Stimulated activated CD8-positive, alpha-beta memory T cell treated with anti-CD3 and anti-CD28 coated beads, Interleukin-4, amount 100 ng/mL, for 48 hours (primary cell): ENCODE results near the gene NELFB.

Experiments
- DNase-seq: peaks from one replicate; pipeline ENCODE4 v3.0.0-alpha.2; 2020

The NELFB gene

DNA sequence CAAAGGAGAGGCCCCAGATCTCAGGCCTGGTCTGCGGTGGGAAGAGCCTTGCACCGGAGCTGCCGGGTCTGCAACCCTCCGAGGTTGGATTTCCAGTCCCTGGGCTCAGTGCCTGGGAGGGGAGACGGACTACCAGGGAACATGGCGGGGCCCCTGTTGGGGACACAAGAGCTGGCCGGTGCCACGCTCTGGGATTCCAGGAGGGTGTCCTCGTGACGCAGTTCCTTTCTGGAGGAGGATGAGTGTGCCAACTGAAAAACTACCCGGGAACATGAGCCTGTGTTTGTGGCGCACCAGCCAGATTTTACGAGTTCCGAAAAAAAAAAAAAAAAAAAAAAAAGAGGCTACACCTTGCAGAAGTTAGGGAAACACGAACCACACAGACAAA lies 38.0 kb downstream of the NELFB start:
- DNase-seq, result no peak

DNA sequence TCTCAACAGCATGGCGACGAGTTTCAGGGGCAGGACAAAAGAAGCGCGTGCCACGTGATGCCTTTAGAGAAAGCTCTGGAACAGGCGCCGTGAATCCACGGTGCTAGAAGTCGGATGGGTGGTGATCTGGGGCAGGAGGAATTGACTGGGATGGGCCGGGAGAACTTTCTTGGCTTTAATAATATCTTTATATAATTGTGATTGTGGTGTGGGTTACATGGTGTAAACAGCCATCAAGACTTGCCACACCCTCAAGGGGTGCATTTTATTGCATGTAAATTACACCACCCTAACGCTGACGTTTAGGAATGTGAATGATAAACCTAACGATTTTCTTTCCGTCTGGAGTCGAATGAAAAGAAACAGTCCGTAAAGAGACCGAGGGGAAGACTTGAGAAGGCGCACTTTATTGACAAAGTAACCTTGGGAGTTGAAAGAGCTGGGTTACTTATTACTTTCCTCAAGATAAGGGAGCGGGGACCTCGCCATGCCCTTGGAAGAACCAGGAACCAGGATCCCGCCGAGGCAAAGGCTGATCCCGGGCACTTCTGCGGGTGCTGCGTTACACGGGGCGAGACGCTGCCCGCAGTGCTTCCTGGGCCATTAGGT lies 38.5 kb downstream of the NELFB start:
- DNase-seq, result no peak

DNA sequence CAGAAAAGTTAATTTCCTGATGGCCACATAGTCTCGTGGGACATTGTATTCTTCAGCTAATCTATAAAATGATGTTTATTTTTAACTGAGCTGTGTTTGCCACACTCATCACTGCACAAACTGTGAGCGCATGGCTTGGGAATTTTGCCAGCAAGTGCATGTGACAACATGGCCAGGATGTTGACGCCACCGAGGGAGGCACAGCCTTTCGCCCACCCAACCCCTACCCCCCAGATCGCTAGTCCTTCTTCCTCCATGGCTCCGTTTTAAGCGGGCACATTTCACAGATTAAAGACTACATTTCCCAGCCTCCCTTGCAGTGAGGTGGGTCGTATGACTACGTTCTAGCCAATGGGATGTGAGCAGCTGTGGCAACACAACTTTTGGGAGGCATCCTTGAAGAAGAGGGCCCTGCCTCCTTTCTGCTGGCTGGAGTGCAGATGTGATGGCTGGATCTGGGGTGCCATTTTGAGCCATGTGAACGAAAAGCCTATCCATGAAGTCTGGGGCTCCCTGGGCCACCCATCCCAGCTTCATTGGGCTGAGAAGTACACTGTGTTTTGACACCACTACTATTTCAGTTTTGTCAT lies 39.1 kb downstream of the NELFB start:
- DNase-seq, result peak; percentile 55

DNA sequence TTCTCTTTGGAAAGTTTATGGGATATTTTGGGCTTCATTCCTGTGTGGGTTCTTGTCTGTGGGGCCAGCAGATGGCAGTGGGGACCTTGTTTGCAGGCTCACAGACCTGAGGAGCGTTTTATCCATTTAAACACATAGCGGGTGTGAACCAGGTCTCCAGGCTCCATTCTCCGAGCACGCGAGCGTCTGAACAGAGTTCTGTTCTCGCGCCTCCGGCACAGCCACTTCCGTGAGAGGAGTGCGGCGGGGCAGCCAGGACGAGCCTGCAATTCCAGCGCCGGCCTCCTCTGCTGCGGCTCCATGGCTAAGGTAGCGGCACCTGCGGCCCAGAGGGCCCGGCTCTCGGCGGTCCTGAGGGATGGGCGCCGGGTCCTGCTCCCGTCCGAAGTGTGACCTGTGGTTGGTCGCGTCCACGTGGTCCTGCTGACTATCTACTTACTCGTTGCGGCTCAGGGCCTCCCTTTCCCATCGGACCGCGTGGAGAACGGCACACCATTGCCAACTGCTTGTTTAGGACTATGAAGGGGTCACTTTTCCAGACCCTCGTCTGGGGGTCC lies 39.6 kb downstream of the NELFB start:
- no peak for DNase-seq

DNA sequence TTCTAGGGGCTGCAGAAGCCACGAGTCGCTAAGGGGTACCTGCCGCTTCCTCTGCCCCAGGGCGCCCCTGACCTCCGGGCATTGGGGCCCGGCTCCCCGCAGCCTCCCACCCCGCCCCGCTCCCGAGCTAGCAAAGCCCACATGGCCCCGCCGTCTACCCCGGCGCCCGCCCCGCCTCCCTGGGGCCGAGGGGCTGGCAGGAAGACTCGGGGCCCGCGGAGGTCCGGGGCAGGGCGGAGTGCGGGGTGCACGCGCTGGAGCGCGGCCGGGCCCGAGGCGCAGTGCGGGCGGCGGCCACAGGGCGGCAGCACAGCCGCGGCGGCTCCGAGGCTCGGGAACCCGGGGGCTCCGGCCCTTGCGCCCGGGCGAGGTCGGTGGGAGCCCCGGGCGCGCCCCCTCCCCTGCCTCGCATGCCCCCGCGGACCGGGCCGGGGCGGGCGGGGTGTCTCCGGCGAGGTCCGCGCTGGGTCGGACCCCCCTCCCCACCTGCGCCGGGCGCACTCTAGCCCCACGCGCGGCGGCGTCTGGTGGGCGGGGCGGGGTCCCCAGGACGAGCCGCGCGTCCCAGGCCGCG lies 40.2 kb downstream of the NELFB start:
- peak; percentile 73 for DNase-seq

DNA sequence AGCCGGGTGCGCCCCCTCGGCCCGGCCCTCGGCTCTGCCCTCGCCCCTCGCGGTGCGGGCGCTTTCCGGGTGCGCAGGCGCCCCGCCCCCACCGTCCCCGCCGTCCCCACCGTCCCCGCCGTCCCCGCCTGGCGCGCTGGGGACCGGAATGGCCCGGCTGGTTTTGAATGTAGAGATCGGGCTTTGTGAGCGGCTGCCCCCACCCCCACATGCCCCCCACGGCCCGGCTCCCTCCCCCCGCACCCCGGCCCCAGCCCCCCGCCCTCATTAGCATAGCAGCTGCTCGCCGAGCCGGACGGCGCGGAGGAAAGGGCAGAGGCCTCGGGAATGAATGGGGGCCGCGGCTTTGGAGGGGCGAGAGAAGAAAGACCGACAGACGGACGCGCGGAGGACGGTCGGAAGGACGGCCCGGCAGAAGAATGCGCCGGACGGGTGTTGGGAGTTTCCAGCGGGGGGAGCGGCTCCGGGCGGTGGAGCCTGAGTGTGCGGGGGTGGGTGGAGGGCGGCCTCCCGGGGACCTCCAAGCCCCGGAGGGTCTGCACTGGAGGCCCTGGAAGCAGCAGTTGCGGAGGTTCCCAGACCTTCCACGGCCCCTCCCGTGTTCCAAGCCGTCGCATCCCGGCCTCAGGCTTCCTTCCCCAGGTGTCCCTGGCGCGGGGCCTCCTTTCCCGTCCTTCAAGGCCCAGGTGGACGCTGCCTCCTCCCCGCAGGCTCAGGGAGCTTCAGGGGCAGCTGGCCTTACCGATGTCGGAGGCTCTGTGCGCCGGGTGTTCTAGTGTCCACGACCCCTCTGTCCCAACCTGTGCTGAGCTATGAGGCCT lies 40.9 kb downstream of the NELFB start:
- no peak for DNase-seq

DNA sequence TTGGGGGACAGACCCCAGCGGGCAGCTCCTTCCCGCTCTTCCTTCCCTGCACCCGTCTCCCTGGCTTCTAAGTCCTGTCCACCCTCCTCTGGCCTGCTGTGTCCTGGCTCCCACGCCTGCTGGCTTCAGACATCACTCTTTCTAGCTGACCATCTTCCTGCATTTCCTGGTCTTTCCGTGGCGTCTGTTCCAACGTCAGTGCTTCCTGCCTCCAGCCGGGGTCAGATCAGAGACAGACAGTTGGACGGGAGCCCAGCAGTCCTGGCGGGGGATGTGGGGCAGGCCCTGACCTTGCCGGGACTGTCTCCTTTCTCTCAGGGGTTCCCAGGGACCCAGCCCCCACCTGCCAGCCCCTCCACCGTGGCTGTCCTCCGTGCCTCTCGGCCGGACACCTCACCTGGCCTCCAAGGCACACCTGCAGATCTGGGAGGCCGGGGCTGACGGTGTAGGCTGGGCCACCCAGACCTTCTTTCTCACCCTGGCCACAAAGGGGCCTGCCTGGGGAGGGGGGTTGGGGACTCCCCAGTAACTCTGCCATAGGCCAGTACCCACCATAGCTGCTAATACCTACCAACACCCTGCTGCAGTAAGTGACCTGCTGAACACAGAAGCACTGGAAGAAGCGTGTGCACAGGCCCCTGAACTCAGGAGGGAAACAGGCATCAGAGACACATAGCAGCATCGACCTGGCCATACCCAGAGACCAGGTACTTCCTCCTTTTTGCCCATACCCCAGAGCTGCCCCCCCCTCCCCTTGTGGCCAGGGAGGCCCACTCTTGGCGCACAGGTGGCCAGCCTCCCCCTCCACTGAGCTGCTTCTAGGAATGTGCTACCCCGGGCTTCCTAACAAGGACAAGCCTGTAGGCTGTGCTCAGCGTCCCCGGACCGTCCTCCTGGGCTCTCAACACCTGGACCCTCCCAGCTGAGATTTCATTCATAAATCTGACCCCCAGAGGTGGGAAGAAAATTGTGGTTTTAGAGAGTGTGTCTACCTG lies 41.8 kb downstream of the NELFB start:
- DNase-seq, result no peak

DNA sequence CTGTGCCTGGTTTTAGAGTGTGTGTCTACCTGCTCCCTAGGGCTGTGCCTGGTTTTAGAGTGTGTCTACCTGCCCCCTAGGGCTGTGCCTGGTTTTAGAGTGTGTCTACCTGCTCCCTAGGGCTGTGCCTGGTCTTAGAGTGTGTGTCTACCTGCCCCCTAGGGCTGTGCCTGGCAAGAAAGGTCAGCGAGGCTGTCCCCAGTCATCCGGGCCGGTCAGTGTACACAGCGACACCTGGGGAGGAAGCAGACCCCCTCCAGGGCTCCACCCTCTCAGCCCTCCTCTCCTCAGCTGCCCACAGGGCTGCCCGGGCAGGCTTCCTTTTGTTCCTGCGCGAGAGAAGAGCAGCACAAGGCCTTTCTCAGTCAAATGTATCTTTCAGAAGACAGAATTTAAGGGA lies 42.8 kb downstream of the NELFB start:
- no peak for DNase-seq

DNA sequence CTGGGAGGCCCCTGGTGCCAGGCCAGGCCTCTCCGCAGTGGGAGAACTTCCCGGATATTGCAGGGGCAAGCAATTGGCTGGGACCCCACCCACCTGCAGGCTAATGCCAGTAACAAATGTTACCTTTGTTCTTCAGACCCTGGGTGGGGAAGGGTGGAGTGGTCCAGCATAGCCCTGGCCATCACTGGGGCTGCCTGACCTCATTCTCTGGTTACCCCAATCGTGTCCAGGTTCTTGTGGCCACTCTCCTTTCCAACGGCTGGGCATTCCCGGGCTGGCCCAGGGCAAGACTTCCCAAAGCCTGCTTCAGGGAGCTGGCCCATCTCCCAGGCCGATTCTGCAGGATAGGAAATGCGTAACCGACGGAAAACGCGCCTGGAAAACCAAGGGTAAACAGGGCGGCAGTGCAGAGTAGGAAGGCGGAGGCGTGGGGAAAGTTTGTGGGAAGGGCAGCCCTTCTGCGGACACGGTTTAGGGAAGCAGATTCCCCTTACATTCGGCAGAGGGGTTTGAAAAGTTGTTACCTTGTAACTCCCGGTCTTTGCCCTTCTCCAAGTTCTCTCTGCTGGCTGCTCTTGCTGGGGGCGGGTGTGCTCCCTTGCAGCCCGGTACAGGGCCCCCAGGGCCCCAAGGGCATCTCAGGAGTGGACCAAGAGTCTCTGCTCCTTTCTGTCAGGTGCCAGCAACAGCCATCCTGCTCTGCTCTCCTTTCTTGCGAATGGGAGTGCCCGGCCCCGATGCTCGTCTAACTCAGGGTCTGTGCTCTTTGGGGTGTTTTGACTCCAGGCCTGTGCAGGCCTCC lies 43.5 kb downstream of the NELFB start:
- no peak for DNase-seq

DNA sequence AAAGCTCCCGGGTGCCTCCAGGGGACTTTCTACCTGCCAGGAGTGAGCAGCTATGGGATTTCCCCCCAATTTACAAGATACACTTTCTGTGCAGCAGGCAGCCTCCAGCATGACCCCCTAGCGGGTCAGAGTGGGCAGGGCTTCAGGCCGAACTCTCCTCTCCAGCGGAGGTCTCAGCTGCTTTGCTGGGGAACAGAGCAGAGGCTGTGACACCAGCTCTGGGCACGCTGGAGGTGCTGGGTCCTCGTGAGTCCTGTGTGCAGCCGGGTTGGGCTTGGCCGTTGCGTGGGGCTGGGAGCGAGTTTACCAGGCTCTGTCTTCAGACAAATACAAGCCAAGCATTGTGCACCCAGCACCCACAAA lies 44.1 kb downstream of the NELFB start:
- no peak for DNase-seq

DNA sequence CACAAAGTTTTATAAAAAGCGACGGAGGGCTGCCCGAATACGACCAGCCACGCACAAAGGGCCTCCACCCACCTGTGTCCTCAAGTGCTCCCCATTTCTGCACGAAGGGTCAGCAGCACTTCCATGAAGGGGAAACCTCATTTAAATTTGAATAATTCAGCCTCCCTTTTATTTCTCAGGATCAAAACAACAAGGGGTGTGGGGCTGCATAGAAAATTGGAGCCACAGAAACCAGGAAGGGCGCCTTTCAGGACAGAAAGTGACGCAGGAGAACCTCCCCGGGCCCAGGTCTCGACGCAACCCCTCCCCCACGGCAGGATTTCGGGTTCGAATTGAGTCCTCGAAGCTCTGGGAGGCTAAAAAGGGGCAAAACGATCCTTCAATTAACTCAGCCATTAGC lies 44.8 kb downstream of the NELFB start:
- DNase-seq, result no peak

DNA sequence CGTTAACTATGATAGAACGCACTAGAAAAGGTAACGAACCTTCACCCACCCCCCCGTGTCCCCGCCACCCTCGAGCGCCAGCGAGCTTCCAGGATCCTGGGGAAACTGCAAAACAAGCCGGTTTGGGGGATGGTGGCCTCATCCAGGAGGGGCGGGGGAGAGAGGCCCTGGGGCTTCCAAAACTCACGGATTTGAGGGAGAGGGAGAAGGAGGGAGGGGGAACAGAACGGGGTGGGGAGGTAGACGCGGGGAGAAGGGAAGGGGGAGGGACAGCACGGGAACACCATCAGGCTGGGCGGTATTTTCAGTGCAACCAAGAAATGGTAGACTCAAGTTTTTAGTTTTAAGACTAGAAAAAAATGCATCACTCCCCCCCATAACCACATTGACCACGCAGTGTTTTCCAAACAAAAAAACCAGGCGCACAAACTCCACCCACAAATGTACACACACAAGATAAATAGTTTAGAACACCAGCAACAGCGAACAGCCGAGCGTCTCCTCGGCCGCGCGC lies 45.5 kb downstream of the NELFB start:
- DNase-seq, result no peak

DNA sequence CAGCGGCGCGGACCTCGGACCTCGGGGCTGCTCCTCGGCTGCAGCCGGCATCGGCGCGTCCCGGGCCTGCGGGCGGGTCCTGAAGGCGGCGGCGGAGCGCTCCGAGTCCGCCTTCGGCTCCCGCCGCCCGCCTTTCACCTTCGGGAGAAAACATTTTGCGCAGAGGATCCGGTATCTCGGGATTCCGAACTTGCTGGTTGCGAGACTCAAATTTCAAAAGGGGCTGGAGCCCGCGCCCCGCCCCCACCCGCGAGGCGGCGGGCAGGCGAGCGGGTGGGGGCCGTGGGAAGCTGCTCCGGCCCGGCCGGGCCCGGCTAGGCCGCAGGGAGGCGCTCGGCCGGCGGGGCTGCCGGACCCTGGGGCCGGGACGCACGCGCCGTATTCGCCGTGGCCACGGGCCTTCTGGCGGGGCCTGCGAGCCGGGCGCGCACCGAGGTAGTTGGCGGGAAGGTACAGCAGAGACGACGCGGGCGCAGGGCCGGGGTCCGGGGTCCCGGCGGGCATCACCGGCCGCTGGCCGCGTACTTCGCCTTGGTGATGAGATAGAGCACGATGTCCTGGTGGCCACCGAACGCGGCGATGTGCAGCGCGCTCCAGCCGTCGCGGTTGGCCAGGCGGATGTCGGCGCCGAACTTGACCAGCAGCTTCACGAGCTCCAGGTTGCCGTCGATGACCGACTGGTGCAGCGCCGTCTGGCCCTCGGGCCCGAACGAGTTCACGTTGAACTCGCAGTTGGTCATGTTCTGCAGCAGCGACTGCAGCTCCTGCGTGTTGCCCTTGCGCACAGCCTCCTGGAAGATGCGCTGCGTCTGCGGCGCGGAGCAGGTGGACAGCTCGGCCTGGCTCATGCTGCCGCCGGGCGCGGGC lies 46.2 kb downstream of the NELFB start:
- DNase-seq, result peak; percentile 48

DNA sequence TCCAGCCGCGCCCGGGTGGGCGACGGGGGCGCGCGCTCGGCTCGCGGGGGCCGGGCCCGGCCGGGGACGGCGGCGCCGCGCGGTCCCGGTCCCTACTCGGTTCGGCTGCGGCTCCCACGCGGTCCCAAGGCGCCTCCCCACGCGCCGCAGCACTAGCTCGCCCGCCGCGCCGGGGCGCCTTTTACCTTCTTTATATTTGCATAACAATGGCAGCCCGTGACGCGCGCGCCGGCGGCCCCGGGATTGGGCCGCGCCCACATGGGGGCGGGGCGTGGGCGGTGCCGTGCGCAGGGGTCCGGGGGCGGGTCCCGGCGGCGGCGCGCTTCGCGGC lies 47.0 kb downstream of the NELFB start, which contains the start of gene NRARP:
TSS of gene NRARP (minus strand) at position 154 of the 331 bp plus-strand sequence. CDS start 343 bp downstream, outside the sequence.
- peak; percentile 93 for DNase-seq

DNA sequence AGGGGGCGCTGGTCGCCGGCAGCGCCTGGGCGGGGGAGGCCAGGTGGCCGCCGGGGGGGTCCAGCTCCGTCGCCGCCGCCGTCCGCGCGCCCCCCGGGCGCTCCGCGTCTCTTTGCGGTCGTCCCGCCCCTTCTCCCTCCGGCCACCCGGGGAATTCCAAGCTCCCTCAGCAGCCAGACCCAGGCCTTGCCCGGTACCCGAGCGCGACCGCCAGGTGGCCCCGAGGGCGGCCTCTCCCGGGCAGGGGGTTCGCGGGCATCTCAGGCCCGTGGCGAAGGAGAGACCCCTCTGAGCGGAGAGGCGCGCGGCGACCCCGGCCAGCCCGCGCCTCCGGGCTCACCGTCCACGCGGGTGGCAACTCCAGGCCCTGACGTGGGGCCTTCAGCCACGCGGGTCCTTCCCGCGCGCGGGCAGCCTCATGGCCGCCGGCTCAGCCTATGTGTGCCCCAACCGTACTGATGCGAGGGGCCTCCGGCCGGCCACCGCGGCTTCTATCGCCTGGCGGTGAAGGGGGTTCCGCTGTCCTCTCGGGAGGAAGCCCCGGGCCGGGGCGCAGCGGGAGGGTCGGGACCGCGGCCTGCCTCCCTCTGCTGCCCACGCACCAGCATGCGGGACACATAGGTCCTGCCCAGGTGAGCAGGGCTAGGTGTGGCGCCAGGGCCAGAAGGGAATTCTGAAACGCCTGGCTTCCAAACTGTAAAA lies 47.5 kb downstream of the NELFB start:
- DNase-seq, result no peak

DNA sequence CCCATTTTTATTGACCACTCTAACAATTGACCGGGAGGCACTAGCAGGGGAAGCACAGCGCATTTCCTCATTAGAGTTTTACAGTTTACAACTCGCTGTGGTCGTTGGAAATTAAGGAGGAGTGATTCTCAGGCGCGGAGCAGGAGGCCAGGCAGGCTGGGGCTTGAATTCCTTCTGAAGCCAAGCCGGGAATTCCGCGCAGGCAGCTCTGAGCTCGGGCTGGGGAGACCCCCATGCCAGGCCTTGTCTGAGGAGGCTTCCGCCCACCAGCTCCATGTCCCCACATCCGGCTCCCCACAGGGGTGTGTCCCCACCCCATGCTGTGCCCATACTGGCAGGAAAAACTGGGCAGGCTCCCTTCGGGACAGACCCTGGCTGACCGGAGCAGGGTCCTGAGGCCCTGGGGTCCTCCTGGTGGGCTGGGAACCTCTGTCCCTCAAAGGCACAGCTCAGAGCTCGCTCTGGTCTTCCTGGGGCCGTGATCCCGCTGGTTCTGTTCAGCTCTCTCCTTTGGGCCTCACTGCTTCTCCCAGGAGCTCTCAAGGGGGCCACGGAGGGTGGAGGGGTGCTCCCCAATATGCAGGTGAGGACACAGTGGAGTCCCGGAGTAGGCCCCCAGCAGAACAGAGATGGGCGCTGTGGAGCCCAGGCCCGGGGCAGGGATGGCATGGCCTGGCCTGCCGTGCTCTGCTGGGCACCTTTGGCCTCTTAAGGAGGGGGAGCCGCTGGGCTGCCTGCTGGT lies 48.2 kb downstream of the NELFB start:
- DNase-seq, result no peak

DNA sequence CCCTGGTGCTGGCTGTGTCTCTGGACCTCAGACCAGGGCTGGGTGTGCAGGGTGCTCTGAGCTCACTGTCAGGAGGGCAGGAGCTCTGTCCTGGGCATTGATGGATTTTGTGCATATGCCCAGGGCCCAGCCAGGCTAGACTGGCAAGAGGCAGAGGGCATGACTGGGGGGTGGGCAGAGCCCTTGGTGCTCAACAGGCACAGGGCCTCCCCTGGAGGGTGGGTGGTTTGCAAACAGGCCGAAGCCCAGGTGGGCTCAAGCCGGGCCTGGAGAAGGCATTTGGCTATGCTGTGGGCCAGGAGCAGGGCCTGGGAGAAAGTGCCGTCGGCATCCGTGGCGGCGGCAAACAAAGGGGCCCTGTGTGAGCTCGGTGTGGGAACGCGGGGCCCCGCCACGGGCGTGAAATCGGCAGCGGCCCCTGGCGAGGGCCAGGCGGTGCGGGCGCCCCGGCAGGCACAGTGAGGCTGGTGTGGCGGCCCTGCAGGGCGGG lies 48.8 kb downstream of the NELFB start:
- no peak for DNase-seq

DNA sequence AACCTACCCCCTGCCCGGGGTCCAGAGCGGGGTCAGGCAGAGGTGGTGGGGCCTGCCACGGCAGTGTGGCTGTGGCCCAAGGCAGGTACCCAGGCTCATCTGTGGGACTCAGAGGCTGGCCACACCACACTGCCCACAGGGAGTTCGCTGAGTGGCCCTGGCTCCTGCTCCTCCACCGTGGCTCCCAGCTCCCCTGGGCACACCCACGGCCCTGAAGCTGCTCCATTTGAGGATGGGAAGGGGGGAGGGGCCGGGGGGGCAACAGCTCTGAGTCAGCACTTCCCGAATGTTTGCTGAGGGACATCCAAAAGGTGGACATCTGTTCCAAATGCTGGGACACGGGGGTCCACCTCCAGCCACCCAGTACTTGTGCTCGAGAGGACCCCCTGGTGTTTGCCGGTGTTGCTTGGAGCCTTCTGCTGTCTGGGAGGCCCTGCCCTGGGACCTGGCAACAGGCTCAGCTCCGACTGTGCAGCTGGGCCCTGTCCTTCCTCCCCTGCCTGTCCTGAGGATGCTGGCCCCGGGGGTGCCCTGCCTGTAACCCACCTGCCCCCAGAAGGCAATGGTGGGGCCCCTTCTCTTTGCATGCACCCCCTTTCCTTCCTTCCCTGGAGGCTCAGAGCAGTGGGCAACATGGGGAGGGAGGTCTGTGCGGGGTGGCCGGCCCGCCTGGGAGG lies 49.4 kb downstream of the NELFB start:
- DNase-seq, result no peak
